Measurements from ENCODE around the gene TFAP2E. TPM values are rescaled to one million over a fixed set of nuclear protein-coding genes. Genes with fewer than 3 reads are reported as not detected.

The TFAP2E gene
- total and polyA plus RNA-seq, 8 donors: 0.37 to 44.3 (median 1.8) TPM; not detected in 3

DNA sequence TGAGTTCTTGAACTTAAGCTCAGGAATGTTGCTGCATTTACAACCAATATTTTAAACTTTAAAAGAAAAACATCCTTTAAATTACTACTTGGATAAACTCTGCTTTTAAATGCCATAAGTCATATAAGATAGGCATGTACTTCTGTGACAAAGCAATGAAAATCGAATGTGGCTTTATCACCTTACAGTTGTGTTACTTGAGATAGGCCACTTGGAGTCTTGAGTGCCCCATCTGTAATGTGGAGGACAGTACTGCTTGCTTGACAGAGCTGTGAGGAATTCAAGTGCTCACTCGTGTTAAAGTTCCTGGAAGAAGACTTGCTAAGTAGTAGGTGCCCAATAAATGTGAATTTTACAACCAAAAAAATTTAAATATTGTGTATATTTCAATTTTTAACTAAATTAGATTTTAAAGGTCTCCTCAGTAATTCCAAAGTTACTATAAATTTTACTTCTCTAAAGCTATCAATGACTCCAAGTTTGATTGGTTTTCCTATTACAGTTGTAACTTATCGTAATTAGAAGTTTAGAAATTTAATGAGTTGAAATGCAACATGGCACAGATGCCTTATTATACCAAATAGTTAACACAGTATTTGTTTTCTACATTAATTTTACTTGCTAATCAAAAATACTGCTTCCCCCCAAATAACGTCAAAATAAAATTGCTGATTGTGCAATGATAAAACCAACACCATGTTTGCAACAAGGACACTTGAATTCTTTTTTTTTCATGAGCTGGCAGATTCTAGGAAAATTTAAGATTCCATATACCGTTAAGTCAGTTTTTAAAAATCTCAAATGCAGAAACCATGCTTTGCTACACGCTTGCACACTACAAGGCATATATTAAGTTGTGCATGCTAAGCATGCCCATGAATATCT, 46.4 kb downstream of the TFAP2E start:
- intact Hi-C loops (cut with DNase I; ENCODE audit: low total_unique reads): no loop called here
- H3K9me3 ChIP-seq: no peaks in the 10 kb centered on the region
- no peaks in the 10 kb centered on the region for H3K27me3 ChIP-seq
- H3K4me1 ChIP-seq: peaks cover 0 to 13% (median 0%) of the 10 kb centered on the region in 4 donors
- no peak overlapping the region for H3K4me3 ChIP-seq
- WGBS, 5 donors: 81 to 85% (median 82%) methylated on average over 6 of the region's 6 CpGs
- DNase-seq: no peak
- TF ChIP-seq POLR2AphosphoS5 (IDR thresholded peaks at IDR 0.05): no peak
- no peak for TF ChIP-seq POLR2A (IDR thresholded peaks at IDR 0.05)
- TF ChIP-seq, protein P1, sequence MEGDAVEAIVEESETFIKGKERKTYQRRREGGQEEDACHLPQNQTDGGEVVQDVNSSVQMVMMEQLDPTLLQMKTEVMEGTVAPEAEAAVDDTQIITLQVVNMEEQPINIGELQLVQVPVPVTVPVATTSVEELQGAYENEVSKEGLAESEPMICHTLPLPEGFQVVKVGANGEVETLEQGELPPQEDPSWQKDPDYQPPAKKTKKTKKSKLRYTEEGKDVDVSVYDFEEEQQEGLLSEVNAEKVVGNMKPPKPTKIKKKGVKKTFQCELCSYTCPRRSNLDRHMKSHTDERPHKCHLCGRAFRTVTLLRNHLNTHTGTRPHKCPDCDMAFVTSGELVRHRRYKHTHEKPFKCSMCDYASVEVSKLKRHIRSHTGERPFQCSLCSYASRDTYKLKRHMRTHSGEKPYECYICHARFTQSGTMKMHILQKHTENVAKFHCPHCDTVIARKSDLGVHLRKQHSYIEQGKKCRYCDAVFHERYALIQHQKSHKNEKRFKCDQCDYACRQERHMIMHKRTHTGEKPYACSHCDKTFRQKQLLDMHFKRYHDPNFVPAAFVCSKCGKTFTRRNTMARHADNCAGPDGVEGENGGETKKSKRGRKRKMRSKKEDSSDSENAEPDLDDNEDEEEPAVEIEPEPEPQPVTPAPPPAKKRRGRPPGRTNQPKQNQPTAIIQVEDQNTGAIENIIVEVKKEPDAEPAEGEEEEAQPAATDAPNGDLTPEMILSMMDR (IDR thresholded peaks at IDR 0.05): no peak
- TF ChIP-seq EP300 (IDR thresholded peaks at IDR 0.05): no peak
- peaks cover 6 to 74% (median 59%) of the 10 kb centered on the region in 4 donors for H3K36me3 ChIP-seq
- no peak overlapping the region for H3K27ac ChIP-seq

DNA sequence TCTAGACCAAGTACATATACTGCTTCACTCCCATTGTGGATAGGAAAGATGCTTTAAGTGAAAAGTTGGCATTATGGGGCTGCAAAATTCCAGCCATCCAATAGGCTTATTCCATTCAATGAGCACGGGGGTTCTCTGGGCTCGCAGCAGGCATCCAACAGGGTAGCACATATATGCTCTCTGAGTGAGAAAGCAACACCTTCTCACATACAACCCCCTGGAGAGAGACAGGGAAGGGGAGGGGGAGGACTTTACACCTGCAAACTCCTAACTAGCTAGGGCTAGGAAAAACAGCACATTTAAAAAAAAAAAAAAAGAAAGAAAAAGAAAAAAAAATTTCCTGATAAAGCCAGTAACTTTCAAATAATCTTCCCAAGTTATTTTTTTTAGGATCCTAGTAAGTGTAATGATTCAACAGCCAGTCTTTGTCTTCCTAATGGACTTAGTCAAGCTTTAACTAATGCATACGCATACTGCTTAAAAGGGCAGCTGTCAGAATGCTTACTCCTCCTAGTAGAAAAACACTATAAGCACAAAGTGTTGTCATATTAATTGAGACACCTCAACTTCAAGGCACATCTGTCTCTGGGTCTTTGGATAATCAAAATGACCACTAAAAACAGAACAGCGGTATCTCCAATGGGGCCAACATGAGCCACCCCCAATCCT, 49.5 kb downstream of the TFAP2E start:
- no peak for DNase-seq
- no peak overlapping the region for H3K4me3 ChIP-seq
- intact Hi-C loops (cut with DNase I; ENCODE audit: low total_unique reads): no loop called here
- H3K9me3 ChIP-seq: no peaks in the 10 kb centered on the region
- H3K4me1 ChIP-seq: peaks cover 0 to 5% (median 0%) of the 10 kb centered on the region in 4 donors
- WGBS, 5 donors: 83 to 93% (median 88%) methylated on average over 4 of the region's 4 CpGs
- peaks cover 6 to 77% (median 66%) of the 10 kb centered on the region in 4 donors for H3K36me3 ChIP-seq
- H3K27me3 ChIP-seq: no peaks in the 10 kb centered on the region
- no peak overlapping the region for H3K27ac ChIP-seq
- TF ChIP-seq POLR2AphosphoS5 (IDR thresholded peaks at IDR 0.05) (no peak), EP300 (IDR thresholded peaks at IDR 0.05) (no peak), POLR2A (IDR thresholded peaks at IDR 0.05) (no peak)
- TF ChIP-seq, protein P1 (IDR thresholded peaks at IDR 0.05): no peak

DNA sequence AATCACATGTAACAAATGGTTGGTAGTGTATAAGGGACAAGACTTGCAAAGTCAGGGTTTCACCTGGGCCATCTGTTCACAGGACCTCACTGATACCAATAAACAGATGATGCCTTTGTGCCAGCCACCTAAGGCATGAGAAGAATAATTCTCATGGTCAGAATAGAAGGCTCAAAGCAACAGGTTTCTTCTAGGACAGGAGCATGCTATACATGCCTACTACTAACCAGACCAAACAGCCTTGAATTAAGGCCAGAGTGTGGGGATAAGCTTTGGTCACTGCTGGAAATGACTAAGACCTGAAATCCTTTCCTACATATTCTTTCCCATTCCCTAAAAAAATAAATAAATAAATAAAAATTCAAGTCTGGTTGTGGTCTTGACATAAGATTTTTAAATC, 50.7 kb downstream of the TFAP2E start:
- H3K4me1 ChIP-seq: peaks cover 0 to 9% (median under 1%) of the 10 kb centered on the region in 4 donors
- no peak overlapping the region for H3K4me3 ChIP-seq
- TF ChIP-seq EP300 (IDR thresholded peaks at IDR 0.05) (no peak), POLR2AphosphoS5 (IDR thresholded peaks at IDR 0.05) (no peak), POLR2A (IDR thresholded peaks at IDR 0.05) (no peak)
- TF ChIP-seq, protein P1 (IDR thresholded peaks at IDR 0.05): no peak
- intact Hi-C loops (cut with DNase I; ENCODE audit: low total_unique reads): no loop called here
- H3K9me3 ChIP-seq: no peaks in the 10 kb centered on the region
- DNase-seq: no peak
- H3K27me3 ChIP-seq: no peaks in the 10 kb centered on the region
- H3K27ac ChIP-seq: no peak overlapping the region
- H3K36me3 ChIP-seq: peaks cover 6 to 74% (median 65%) of the 10 kb centered on the region in 4 donors

DNA sequence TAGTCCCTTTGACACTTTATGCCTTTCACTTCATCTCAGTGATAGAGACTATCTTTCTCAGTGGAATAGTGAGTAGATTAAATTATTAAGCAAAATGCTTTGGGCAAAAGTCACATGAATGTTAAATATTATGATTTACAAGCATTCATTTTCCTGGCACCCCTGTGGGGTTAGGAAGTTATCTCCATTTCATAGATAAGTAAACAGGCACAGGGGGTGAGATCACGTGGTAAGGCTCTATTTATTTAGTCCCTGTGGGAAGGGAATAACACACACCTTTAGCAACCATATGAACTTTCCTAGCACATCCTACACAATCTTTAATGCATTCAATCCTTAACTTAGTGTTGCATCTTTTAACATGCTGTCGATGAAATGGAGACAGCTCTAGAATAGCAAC, 55.9 kb downstream of the TFAP2E start:
- Histone ChIP-seq H3K4me1 (peaks cover 8 to 22% (median 8%) of the 10 kb centered on the region in 4 donors), H3K36me3 (peaks cover 25 to 93% (median 89%) of the 10 kb centered on the region in 4 donors), H3K9me3 (no peaks in the 10 kb centered on the region), H3K27me3 (no peaks in the 10 kb centered on the region), H3K4me3 (no peak overlapping the region), H3K27ac (no peak overlapping the region)
- peak in 1 of 2 donors; percentile 16 for DNase-seq
- TF ChIP-seq POLR2A (IDR thresholded peaks at IDR 0.05): no peak
- no peak for TF ChIP-seq EP300 (IDR thresholded peaks at IDR 0.05)
- TF ChIP-seq, protein P1 (IDR thresholded peaks at IDR 0.05): no peak
- TF ChIP-seq POLR2AphosphoS5 (IDR thresholded peaks at IDR 0.05): no peak
- WGBS, 5 donors: 26 to 62% (median 34%) methylated on average over 2 of the region's 2 CpGs
- intact Hi-C loops (cut with DNase I; ENCODE audit: low total_unique reads): no loop called here

Measured in stomach (tissue), 9 donors.